DOHH2 (cell line): Measurements from ENCODE around the gene FARS2.

Experiments used
- H3F3A ChIP-seq: fragments of 200-600 bp; sonication (generic), shearing (Covaris generic); 2 replicates; pipeline ENCODE4 v1.6.0; 2016; ENCODE audit warnings: antibody characterized with exemption, mild to moderate bottlenecking; ENCODE audit not compliant: control insufficient read depth, insufficient read depth
- H3K27ac ChIP-seq: fragments of 200-600 bp; sonication (generic); 2 replicates; pipeline ENCODE4 v1.5.1; 2014; ENCODE audit warnings: low read depth, mild to moderate bottlenecking, low read length, moderate library complexity
- H3K27me3 ChIP-seq: fragments of 200-600 bp; sonication (generic); 2 replicates; pipeline ENCODE4 v1.6.1; 2014; ENCODE audit warnings: mild to moderate bottlenecking, low read length, mixed read lengths; ENCODE audit not compliant: control insufficient read depth
- H3K36me3 ChIP-seq: fragments of 200-600 bp; sonication (generic); 2 replicates; pipeline ENCODE4 v1.6.1; 2014; ENCODE audit warnings: mild to moderate bottlenecking, low read length, moderate library complexity, mixed read lengths; ENCODE audit not compliant: control insufficient read depth
- H3K4me1 ChIP-seq: fragments of 200-600 bp; sonication (generic); 2 replicates; pipeline ENCODE4 v1.6.1; 2014; ENCODE audit warnings: mild to moderate bottlenecking, low read length, mixed read lengths; ENCODE audit not compliant: control insufficient read depth
- H3K4me2 ChIP-seq: fragments of 200-600 bp; sonication (generic); 2 replicates; pipeline ENCODE4 v1.6.0; 2014; ENCODE audit warnings: mild to moderate bottlenecking, low read length, moderate library complexity
- H3K4me3 ChIP-seq: fragments of 200-600 bp; sonication (generic); 2 replicates; pipeline ENCODE4 v1.5.1; 2014; ENCODE audit warnings: mild to moderate bottlenecking, low read length, mixed read lengths
- H3K79me2 ChIP-seq: fragments of 200-600 bp; sonication (generic); 2 replicates; pipeline ENCODE4 v1.6.1; 2014; ENCODE audit warnings: mild to moderate bottlenecking, low read length, mixed read lengths; ENCODE audit not compliant: control insufficient read depth
- H3K9me2 ChIP-seq: fragments of 200-600 bp; sonication (generic); replicated peaks from 2 replicates; pipeline ENCODE4 v1.6.1; 2014; ENCODE audit warnings: mild to moderate bottlenecking, low read length, mixed read lengths; ENCODE audit not compliant: control insufficient read depth
- H3K9me3 ChIP-seq: fragments of 200-600 bp; sonication (generic); 2 replicates; pipeline ENCODE4 v1.6.1; 2014; ENCODE audit warnings: antibody characterized with exemption, low read length, mixed read lengths; ENCODE audit not compliant: control insufficient read depth, insufficient read depth
- H4K20me1 ChIP-seq: fragments of 200-600 bp; sonication (generic); 2 replicates; pipeline ENCODE4 v1.6.0; 2014; ENCODE audit warnings: low read depth, mild to moderate bottlenecking, antibody characterized with exemption, low read length, moderate library complexity; ENCODE audit not compliant: control insufficient read depth, insufficient read depth
- CTCF ChIP-seq: fragments of 200-600 bp; sonication (generic); IDR thresholded peaks from one replicate; pipeline ENCODE4 v1.5.1; 2014; ENCODE audit warnings: antibody characterized with exemption, mild to moderate bottlenecking, low read depth, low read length; ENCODE audit not compliant: poor library complexity, severe bottlenecking
- EZH2phosphoT487 ChIP-seq: fragments of 200-600 bp; sonication (generic); IDR thresholded peaks from 2 replicates; pipeline ENCODE4 v1.6.1; 2017; ENCODE audit warnings: borderline replicate concordance, mild to moderate bottlenecking, antibody characterized with exemption, low read length, moderate library complexity, mixed read lengths

The FARS2 gene

GRCh38 chr6:5624256-5624655 is 362.9 kb downstream of the FARS2 start:
- Histone ChIP-seq H3K4me3 (no peak overlapping the region), H3F3A (no peaks in the 10 kb centered on the region), H3K79me2 (no peaks in the 10 kb centered on the region), H3K4me1 (peaks cover 35% of the 10 kb centered on the region), H3K27me3 (no peaks in the 10 kb centered on the region), H3K27ac (no peak overlapping the region), H4K20me1 (no peaks in the 10 kb centered on the region), H3K36me3 (no peaks in the 10 kb centered on the region), H3K9me2 (no peaks in the 10 kb centered on the region), H3K4me2 (no peak overlapping the region), H3K9me3 (no peaks in the 10 kb centered on the region)
- TF ChIP-seq EZH2phosphoT487 (no peak), CTCF (no peak)

GRCh38 chr6:5626727-5627426 is 365.6 kb downstream of the FARS2 start:
- H3K4me1 ChIP-seq = peaks cover 55% of the 10 kb centered on the region
- H4K20me1 ChIP-seq = no peaks in the 10 kb centered on the region
- H3K27me3 ChIP-seq = no peaks in the 10 kb centered on the region
- peak overlapping the region; percentile 52 for H3K4me2 ChIP-seq
- peaks cover 4% of the 10 kb centered on the region for H3F3A ChIP-seq
- no peaks in the 10 kb centered on the region for H3K9me2 ChIP-seq
- no peaks in the 10 kb centered on the region for H3K79me2 ChIP-seq
- peak overlapping the region; percentile 12; the same call in 1 of the 2 replicates for H3K27ac ChIP-seq
- no peaks in the 10 kb centered on the region for H3K9me3 ChIP-seq
- H3K4me3 ChIP-seq = peak overlapping the region; percentile 32
- TF ChIP-seq EZH2phosphoT487 (no peak), CTCF (no peak)
- H3K36me3 ChIP-seq = no peaks in the 10 kb centered on the region

GRCh38 chr6:5630636-5631035 is 369.3 kb downstream of the FARS2 start:
- Histone ChIP-seq H3K4me2 (peak overlapping the region; percentile 71), H3K9me2 (no peaks in the 10 kb centered on the region), H3F3A (peaks cover 7% of the 10 kb centered on the region), H4K20me1 (no peaks in the 10 kb centered on the region), H3K79me2 (no peaks in the 10 kb centered on the region), H3K27me3 (no peaks in the 10 kb centered on the region), H3K4me1 (peaks cover 68% of the 10 kb centered on the region), H3K27ac (no peak overlapping the region; the same call in 1 of the 2 replicates), H3K36me3 (no peaks in the 10 kb centered on the region), H3K9me3 (no peaks in the 10 kb centered on the region), H3K4me3 (peak overlapping the region; percentile 58)
- no peak for TF ChIP-seq CTCF
- no peak for TF ChIP-seq EZH2phosphoT487
